GM19372 (cell line): ENCODE results near the gene MAOB.
"Not testable (repeated sequence)": the region's sequence is repeated elsewhere in the genome, so short reads cannot be mapped to it uniquely, and the experiment has no call there.

Experiments used
- ATAC-seq: cut with Tn5 transposase; IDR thresholded peaks from one replicate; pipeline ENCODE4 v1.9.1; 2021; ENCODE audit warnings: mild to moderate bottlenecking, low read depth, moderate library complexity; ENCODE audit not compliant: unreplicated experiment

The MAOB gene

DNA sequence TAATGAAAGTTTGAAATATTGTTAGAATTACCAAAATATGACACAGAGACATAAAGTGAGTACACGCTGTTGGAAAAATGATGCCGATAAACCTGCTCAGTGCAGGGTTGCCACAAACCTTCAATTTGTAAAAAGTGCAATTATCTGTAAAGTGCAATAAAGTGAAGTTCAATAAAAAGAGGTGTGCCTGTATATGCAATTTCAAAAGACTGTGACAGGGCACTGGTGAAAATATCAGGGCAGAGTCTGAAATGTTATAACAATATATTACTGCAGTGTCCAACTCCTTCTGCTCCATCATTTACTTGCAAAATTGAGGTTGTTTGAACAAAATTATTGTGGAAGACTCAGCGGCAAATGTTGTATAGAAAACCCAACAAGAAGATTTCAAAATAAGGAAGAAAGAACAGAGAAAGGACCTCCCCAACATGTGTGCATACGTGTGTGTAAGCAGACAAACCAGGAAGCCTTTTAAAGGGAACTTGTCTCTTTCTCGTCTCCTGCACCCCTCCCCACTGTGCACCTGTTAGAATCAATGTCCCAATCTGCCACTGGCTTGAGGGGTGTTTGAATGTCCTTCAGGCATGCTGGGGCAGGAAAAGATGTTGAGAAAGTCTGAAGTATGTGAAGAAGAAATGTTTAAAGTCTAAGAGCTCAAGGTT, 96.2 kb downstream of the MAOB start:
- no peak for ATAC-seq

DNA sequence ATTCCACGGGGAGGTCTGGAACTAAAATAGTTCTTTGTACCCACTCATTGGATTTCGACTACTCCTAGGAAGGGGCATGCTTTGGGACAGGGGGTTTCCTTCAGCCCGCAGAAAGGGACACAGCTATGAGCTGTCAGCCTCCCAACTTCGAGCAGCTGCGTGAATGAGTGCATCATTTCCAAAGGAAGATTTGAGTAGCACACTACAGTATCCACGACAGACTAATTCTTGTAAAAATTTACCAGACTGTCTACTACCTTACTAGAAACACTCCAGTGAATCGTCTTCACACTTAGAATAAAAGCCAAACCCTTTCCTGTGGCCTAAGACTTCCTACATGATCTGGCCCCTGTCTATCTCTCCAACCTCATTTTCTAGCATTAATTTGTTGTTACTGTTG, 124.2 kb downstream of the MAOB start:
- ATAC-seq, result no peak

DNA sequence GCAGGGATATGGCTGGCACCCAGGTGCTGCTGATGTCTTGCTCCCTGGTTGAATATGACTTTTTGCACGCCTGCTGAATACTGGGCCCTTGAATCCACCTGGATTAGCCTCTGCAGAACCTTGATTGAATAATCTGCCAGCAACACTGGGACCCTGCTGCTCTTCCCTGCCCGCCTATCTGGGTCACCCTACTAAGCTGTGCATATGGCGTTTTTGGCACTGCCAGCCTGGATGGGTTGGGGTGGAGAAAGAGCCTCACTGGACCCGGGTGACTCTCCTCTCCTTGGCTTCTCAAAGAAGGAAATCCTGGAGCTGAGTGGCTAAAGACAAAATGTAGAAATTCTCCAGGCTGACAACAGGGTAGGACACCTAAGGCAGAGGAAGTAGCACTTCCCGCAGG, 126.2 kb downstream of the MAOB start:
- no peak for ATAC-seq

DNA sequence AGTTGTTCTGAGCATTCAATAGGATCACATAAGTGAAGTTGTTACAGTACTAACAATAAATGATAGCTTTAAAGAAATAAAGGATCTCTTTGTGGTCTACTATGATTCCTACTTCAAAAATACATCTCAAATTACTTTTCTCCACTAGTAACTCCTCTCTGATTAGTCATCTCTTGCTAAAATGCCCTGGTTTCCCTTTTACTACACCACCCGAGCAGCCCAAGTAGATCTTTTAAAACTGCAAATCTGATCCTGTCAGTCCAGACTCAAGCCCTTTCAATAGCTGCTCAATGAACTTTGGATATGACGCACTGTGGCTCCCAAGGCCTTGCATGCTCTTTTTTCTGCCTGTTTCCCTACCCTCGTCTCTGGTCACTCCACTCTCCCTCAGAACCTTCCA, 128.6 kb downstream of the MAOB start:
- no peak for ATAC-seq

DNA sequence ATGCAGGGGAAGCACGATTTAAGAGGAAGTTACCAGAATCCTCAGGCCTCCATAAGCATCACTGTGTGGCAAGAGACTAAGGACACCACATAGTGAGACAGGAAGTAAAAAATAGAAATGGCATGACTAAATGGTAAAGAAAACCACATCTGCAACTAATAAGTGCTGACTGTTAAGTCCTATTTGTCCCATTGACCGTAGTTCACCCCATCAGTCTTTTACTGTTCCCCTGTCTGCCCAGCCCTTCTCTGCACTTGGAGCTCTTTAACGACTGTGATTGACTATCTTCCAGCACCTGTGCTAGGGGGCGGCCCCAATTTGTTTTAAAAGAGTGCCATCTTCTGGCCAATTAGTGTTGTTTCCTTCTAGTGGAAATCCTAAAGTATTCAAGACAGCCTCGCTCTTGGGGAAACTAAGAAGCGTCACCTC, 132.0 kb downstream of the MAOB start:
- ATAC-seq, result no peak

DNA sequence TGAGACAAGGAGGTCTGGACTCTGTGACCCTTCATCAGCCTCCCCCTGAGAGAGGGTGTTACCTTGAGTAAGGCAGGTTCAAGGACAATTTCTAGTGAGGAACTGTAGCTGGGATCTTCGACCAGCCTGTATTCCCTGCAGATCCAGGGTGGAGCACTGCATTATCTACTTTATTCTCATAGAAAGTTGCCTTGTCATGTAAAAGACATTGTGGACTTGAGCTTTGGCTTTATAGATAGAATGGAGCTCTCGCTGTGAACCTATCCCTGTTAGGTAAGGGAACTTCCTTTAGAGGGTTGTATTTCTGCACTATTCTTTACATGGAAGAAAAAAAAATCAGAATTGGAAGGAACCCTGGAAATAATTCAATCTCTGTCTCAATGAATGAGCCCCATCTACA, 134.8 kb downstream of the MAOB start:
- ATAC-seq, result no peak

DNA sequence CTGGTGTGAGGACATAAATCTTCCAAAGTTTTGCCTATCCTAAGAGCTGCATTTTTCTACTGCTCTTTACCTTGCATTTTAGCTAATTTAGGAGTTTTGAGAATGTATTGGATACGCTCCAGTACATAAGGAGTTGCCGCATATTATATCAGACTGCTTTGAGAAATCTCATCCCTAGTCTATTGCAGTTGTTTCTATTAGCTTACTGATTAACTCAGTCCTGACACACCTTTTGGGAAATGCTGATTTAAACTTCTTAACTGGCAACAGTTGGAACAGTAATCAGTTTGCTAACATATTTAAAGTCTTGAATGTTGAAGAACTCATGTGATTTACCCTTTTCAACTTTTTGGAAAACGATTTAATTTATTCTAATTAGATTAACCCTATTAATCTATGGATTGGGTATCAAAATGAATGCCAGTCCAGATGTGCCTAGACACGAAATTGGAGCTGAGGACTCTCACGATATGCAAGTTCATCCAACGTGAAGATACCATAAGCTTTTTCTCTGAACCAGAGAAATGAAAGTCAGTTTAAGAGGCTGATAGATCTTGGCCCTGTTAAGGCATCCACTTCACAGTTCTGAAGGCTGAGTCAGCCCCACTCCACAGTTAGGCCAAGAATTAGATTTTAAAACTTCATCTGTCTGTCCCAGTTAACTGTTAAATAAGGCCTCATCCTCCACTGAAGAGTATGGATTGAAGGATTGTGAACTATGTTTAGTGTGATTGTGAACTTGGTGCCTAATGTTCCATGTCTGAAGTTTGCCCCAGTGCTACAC, 136.1 kb downstream of the MAOB start:
- ATAC-seq, result no peak

DNA sequence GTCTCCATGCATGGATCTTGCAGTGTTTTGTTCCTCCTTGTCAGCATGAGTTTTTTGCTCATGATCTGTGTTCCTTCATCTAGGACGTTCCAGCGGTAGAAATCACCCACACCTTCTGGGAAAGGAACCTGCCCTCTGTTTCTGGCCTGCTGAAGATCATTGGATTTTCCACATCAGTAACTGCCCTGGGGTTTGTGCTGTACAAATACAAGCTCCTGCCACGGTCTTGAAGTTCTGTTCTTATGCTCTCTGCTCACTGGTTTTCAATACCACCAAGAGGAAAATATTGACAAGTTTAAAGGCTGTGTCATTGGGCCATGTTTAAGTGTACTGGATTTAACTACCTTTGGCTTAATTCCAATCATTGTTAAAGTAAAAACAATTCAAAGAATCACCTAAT, 138.0 kb downstream of the MAOB start:
- ATAC-seq, result no peak

DNA sequence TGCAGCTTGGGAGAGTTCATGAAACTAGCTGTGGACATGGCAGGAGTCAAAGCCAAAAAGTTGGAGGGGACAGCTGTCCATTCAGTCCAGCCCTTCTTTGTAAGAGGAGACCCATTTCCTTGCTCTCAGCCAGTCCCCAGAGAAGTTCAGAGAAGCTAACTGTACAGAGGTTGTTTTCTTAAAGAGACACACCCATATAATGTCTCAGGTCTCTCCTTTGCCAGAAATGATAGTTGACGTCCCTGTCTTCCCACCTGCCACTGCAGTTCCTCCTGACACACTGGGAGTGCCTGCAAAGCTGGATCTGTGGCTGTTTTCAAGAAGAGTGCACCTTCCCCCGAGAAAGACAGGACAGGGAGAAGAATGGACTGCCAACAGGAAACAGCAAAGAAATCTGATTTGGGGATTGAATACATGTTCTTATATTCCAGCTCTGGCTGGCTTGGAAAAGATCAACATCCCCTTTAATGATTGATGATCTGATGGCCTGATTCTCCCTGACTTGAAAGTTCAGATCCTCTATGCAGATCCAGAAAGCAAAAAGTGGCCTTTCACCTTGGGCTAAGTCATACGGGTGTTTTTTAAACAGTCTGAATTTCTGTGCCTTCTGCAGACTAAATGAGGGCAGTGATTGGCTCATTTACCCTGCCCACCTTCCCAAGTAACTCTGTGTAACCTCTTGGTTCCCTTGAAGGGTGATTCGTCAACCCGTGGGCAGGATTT, 139.0 kb downstream of the MAOB start:
- ATAC-seq, result no peak

DNA sequence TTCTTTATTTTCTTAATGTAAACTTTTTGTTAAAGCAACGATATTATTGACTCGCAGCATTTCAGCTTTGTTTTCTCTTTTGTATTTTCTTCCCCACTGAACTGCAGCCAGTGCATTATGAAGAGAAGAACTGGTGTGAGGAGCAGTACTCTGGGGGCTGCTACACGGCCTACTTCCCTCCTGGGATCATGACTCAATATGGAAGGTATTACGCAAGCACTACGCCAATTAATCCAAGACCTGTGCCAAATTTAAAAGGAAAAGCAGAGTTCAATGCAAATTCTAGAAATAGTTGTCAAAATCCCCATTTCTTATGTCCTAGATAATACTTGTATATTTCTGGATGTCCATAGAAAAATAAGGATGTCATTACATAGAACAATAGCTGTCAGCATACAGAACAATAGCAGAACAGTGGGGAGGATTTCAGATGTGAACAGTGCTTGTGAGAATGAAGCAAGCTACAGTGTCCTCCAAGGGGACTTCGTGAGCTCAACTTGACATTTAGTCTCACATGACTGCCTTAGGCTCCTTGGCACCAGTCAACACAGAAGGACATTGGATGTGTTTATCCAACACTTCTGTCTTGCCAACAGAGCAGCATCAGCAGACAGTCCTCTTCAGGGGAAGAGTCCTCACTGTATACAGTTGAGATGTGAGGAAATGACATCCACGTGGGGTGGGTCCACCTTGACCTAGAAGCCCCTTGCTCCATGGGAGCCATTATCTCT, 140.2 kb downstream of the MAOB start:
- no peak for ATAC-seq

DNA sequence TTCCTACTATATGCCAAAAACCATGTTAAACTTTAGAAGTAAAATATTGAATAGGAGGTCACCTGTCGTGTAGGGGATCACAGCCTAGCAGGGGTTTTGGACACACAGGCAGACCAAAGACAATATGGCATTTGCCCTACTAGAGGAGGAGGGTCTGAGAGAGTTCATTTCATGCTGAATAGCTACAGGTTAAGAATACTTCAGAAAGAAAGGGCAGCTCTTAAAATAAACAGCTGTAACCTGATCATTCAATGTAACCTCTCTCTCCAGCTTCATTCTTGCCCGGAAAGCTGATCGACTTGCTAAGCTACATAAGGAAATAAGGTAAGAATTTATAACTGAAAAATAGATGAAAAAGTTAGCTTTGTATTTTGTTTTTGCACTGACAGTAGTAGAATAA, 146.3 kb downstream of the MAOB start:
- no peak for ATAC-seq

DNA sequence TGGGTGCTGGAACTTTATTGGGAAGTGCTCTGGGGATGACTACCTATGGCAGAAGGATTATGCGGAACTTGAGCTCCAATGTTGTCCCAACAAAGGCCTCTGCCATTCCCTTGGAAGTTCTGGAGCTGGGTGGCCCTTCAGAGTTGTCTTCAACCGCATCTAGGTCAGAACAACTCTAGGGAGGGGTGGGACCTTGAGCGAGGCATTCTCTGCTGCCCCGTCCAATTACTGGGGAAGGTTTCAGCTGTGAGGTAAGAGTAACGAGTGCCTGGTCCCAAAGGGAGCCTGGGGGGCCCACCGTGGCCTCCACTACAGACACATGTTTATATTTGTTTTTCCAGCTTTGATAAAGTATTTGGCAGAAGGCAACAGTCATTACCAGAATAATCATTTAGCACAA, 146.7 kb downstream of the MAOB start:
- no peak for ATAC-seq

DNA sequence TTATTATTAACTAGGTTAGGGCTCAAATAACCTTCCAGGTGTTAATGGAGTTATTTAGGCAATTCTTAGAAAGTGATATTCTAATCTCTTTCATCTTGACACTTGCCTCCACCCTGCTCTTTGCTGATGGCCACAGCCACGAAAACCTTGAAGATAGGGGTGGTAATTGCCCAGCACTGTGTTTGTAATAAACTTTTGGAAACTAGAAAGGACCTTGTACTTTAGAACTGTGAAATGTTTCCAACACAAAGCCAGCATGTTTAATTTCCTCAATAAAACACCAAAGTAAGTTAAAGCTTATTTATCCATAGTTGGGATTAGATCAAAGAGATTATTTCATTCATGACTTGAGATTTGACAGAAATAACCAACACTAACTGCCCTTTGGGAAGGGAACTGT, 147.8 kb downstream of the MAOB start:
- ATAC-seq, result no peak

DNA sequence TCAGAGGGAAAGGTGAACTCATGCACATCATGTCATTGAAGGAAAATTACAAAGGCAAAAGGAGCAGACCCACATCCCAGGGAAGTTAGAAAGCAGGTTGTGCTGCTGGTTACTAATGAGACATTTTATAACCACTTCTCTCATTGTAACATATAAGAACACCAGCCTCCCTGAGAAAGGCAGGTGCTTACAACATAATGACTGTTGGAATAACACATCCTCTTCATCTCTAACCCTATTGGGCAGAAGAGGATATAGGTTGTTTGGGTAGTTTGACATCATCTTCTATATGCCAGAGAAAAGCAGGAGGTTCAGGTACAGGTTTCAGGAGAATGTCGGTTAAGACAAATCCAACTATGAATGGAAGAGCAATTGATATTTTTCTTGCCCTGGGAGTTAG, 148.6 kb downstream of the MAOB start:
- ATAC-seq, result no peak

DNA sequence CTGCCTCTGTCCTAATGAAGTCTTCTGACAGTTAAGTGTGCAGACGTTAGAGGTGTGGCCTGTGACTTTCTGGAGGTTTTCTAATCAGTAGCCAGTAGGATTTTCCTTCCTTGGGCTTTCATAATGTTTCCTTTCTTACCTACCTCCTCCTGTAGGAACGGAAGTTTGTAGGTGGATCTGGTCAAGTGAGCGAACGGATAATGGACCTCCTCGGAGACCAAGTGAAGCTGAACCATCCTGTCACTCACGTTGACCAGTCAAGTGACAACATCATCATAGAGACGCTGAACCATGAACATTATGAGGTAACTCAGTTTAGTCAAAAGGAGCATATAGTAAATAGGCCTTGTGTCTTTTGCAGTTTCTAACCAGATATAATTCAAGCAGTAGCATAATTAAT, 151.2 kb downstream of the MAOB start:
- ATAC-seq, result no peak

DNA sequence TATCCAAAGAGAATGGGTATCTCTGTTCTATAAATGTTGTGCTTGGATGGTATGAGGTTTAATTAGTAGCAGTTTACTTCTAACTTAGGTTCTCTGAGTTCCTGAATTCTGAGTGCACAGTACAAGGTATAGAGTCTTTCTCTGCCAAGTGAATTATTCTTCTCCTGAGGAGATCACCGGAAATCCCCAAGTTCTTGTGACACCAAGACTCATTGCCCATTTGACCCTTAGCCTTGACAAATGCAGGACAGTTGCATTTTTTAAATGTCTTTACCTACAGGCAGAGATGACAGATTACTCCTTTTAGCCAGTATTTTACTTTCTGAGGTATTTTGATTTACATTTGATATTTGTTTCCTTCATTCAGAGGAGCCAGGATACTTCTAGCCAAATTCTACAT, 153.3 kb downstream of the MAOB start:
- ATAC-seq, result no peak

DNA sequence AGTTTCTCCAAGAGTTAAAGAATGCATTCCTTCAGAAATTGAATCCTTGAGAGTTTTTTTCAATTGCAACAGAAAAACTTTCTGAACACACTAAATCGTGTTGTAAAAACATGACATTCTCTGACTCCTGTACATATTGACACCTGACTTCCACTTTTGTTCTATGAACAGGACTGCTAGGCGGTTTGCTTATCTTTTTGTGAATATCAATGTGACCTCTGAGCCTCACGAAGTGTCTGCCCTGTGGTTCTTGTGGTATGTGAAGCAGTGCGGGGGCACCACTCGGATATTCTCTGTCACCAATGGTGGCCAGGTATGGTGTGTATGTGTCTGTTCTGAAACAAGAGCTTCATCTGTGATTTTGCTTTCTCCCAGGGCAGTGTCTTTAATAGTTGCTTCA, 154.2 kb downstream of the MAOB start:
- no peak for ATAC-seq

DNA sequence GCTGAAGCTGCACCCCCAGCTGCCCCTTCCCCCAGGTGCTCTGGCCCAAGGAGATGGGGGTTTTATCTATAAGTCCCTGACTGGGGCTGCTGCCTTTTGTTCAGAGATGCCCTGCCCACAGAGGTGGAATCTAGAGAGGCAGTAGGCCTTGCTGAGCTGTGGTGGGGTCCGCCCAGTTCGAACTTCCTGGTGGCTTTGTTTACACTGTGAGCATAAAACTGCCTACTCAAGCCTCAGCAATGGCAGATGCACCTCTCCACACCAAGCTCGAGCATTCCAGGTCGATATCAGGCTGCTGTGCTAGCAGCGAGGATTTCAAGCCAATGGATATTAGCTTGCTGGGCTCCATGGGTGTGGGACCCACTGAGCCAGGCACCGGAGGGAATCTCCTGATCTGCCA, 155.0 kb downstream of the MAOB start:
- ATAC-seq, result not testable (repeated sequence)

DNA sequence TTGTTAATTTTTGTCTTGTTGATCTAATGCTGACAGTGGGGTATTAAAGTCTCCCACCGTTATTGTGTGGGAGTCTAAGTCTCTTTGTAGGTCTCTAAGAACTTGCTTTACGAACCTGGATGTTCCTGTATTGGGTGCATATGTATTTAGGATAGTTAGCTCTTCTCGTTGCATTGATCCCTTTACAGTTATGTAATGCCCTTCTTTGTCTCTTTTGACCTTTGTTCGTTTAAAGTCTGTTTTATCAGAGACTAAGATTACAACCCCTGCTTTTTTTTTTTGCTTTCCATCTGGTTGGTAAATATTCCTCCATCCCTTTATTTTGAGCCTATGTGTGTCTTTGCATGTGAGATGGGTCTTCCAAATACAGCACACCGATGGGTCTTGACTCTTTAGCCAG, 157.0 kb downstream of the MAOB start:
- ATAC-seq, result not testable (repeated sequence)

DNA sequence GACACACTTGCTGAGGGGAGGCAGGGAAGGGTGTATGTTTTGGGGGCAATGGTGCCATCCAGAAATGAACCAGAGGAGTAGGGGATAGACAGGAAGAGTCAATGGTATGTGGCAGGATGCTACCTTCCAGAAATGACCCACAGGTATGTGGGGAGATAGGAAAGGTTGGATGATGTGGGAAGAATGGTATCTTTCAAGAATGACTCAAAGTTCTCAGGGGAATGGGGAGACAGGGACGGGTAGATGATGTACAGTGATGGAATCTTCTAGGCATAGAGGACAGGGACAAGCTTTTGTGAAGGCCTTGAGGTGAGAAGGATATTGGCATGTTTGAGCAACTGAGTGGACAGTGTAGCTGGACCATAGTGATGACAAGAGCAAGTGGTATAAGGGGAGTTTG, 161.3 kb downstream of the MAOB start:
- ATAC-seq, result no peak

DNA sequence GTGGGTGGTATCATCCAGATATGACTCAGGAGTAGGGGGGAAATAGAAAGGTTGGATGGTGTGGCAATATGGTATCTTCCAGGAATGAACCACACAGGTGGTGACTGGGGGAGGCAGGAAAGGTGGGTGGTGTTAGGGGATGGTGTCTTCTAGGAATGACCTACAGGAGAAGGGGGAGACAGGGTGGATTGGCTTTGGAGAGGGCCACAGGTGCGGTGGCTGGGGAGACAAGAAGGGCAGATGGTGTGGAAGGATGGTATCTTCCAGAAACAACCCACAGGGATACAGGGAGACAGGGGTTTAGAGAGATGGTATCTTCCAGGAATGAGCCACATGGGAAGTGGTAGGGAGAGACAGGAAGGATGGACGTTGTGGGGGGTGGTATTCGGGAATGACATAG, 162.2 kb downstream of the MAOB start:
- no peak for ATAC-seq
